ENCODE results near the gene FIGLA. TPM values are rescaled to one million over a fixed set of nuclear protein-coding genes. Genes with fewer than 3 reads are reported as not detected.

The FIGLA gene, protein sequence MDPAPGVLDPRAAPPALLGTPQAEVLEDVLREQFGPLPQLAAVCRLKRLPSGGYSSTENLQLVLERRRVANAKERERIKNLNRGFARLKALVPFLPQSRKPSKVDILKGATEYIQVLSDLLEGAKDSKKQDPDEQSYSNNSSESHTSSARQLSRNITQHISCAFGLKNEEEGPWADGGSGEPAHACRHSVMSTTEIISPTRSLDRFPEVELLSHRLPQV
- total RNA-seq, result not detected in 2 replicates

DNA sequence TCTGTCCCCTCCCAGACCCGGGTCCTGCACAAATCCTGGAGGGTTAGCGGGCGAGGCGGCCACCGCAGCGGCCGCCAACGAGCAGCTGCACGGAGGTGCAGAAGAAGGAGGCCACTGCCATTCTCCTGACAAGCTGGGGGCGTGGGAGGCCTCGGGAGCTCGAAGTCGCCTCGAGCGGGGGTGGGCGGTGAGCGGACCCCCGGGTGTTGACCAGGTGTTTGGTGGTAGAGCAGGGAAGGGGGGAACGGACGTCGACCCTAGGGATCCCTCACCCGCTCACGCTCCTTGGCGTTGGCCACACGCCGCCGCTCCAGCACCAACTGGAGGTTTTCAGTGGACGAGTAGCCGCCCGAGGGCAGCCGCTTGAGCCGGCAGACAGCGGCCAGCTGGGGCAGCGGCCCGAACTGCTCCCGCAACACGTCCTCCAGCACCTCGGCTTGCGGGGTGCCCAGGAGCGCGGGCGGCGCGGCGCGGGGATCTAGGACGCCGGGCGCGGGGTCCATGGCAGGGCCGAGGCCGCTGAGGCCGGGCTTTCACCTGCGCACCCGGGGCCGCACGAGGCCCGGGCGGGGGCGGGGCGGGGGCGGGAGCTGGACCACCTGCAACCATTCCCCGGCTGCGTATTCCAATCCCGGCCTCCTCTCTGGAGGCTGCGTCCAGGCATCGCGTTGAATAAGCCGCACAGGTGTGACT, at the start of gene FIGLA:
Gene FIGLA (minus strand): TSS at position 508 of the 693 bp plus-strand sequence. CDS start 5 bp downstream, at position 503.
- peak within 1 kb of the TSS; percentile 75 for H3K4me3 Mint-ChIP-seq
- peaks cover 11% of the 10 kb centered on the region for H3K4me1 Mint-ChIP-seq (ENCODE audit: low read depth)
- H3K36me3 Mint-ChIP-seq (ENCODE audit: low read depth), result no peaks in the 10 kb centered on the region
- no peaks in the 10 kb centered on the region for H3K9me3 Mint-ChIP-seq
- DNase-seq (ENCODE audit: low spot score), result no peak
- intact Hi-C loops (cut with micrococcal nuclease), result no loop called here
- H3K27me3 Mint-ChIP-seq (ENCODE audit: insufficient read depth), result peaks cover 46% of the 10 kb centered on the region
- H3K27ac Mint-ChIP-seq, result no peak within 1 kb of the TSS

DNA sequence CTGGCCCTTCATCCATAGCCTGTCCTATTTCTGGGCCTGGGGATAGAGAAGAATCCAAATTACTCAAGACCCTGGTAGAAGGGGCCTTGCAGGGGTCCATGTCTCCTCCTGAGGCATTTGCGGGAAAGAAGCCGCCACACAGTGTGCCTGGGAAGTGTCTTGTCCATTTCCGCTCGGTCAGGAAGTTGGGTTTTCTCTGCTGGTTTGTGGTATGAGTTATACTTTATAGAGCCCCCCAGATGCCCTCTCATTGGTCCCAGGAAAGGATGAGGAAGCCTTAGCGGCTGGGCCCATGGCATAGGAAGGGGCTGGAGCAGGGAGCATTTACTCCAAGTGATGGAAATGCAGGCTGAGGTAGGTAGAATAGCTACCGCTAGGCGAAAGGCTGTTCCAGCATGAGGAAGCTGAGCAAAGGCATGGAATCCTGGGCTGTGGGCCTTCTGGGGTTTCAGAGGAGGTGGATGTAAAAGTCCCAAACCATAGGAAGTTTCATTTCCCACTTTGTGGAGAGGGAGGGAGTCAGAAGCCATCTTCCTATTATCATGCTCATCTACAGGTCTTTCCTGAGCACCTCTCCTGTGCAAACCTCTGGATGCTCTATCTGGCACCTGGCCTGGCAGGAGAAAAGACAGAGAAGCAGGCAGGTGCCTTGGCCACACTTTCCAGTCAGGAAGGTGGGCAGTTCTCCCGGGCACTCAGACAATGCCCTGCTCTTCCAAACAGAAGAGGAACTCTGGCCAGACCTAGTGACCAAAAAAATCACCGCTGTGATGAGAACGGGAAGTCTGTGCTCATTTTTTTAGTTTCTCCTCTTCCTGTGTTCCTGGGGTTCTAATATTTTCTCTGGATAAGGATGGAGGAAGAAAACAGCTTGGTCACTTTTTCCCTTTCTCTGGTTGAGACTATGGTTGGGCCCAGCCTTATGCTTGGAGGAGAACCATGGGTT, 47.8 kb upstream of the FIGLA start:
- H3K36me3 Mint-ChIP-seq (ENCODE audit: low read depth), result no peaks in the 10 kb centered on the region
- no peak overlapping the region for H3K27ac Mint-ChIP-seq
- H3K27me3 Mint-ChIP-seq (ENCODE audit: insufficient read depth), result peaks cover 2% of the 10 kb centered on the region
- intact Hi-C loops (cut with micrococcal nuclease), result no loop called here
- DNase-seq (ENCODE audit: low spot score), result no peak
- no peak overlapping the region for H3K4me3 Mint-ChIP-seq
- H3K4me1 Mint-ChIP-seq (ENCODE audit: low read depth), result no peaks in the 10 kb centered on the region
- H3K9me3 Mint-ChIP-seq, result peaks cover 6% of the 10 kb centered on the region

DNA sequence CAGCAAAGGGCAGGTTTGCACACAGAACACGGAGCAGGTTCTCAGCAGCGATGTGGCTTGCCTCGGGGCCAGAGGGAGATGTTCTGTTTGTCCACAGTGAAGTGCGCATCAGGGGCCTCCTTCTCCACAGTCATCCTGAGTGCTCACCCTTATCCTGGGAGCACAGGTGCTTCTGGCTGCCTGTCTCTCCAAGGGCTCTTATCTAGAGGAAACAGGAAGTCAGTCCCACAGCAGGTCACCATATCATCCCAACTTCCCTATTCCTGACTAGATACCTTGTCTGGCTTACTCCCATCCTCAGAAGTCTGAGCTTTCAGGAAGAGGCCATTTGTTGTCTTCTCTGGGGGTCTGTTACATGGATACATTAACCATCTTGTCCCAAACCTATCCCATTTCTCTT, 45.2 kb upstream of the FIGLA start, which contains the start of gene CD207:
Gene CD207 (minus strand): TSS at position 174 of the 400 bp plus-strand sequence. CDS start 40 bp downstream, at position 134.
- Mint-ChIP-seq H3K27me3 (ENCODE audit: insufficient read depth) (no peaks in the 10 kb centered on the region), H3K27ac (no peak within 1 kb of the TSS), H3K36me3 (ENCODE audit: low read depth) (no peaks in the 10 kb centered on the region)

DNA sequence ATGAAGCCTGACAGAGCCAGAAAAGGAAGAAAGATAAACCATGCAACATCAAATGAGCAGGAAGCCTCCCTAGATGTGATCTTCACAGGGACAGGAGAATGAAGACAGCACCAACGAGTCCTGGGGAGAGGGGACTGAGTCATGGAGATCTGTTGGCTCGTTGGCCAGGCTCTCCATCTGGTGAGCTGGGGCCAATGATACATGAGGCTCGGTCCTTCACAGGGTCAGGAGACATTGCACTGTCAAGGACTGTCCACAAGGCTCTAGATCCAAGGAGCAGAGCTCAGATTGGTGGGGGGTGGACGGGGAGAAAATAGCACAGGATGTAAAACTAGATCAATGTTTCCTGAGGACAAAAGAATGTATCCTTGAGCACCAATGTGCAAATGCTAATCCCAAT, 44.4 kb upstream of the FIGLA start:
- Mint-ChIP-seq H3K27me3 (ENCODE audit: insufficient read depth) (no peaks in the 10 kb centered on the region), H3K36me3 (ENCODE audit: low read depth) (no peaks in the 10 kb centered on the region), H3K27ac (no peak overlapping the region), H3K9me3 (no peaks in the 10 kb centered on the region), H3K4me1 (ENCODE audit: low read depth) (no peaks in the 10 kb centered on the region), H3K4me3 (no peak overlapping the region)
- intact Hi-C loops (cut with micrococcal nuclease), result no loop called here
- no peak for DNase-seq (ENCODE audit: low spot score)

More for the DNA sequence above, 45.2 kb upstream of the FIGLA start, which contains the start of gene CD207:
- Mint-ChIP-seq H3K4me1 (ENCODE audit: low read depth) (no peaks in the 10 kb centered on the region), H3K9me3 (no peaks in the 10 kb centered on the region), H3K4me3 (no peak within 1 kb of the TSS)
- intact Hi-C loops (cut with micrococcal nuclease), result no loop called here
- no peak for DNase-seq (ENCODE audit: low spot score)

DNA sequence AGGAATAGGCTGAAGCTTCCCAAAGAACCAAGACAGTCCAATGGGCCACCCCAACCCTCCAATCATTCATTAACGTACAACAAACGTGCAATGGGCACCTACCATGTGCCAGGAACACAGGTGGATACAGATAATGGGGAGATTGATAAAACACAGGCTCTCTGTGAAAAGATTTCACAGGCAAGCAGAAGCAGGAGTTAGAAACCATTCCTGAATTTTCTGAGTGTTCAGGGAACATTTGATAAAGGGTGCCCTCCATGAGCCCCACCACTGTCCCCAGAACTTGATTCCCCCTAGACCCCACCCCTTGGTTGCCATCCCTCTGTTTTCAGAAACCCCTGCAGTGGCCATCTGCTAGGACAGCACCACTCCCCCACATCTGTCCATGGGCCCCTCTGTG, 43.7 kb upstream of the FIGLA start:
- H3K9me3 Mint-ChIP-seq, result no peaks in the 10 kb centered on the region
- no peaks in the 10 kb centered on the region for H3K36me3 Mint-ChIP-seq (ENCODE audit: low read depth)
- H3K27ac Mint-ChIP-seq, result no peak overlapping the region
- H3K27me3 Mint-ChIP-seq (ENCODE audit: insufficient read depth), result no peaks in the 10 kb centered on the region
- intact Hi-C loops (cut with micrococcal nuclease), result no loop called here
- H3K4me1 Mint-ChIP-seq (ENCODE audit: low read depth), result peaks cover under 1% of the 10 kb centered on the region
- no peak overlapping the region for H3K4me3 Mint-ChIP-seq
- DNase-seq (ENCODE audit: low spot score), result no peak

DNA sequence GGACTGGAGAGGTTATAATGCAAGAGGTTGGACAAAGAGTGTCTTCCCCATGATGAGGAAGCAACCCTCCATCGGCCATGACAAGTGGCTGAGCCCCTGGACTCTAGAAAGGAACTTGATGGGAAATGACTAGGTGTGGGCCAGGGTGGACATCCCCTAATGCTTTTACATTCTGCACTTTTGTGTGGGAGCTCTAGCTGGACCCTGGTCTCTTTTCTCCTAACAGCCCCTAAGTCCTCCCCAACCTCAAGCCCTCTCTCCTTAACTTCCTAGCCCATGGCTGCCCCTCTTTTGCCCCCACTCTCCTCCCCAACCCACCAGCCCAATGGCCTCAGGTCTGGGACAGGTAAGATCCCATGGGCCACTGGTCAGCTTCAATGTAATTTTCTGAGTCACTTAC, 42.8 kb upstream of the FIGLA start:
- intact Hi-C loops (cut with micrococcal nuclease), result no loop called here
- Mint-ChIP-seq H3K27me3 (ENCODE audit: insufficient read depth) (no peaks in the 10 kb centered on the region), H3K27ac (no peak overlapping the region), H3K9me3 (no peaks in the 10 kb centered on the region), H3K36me3 (ENCODE audit: low read depth) (no peaks in the 10 kb centered on the region), H3K4me1 (ENCODE audit: low read depth) (peaks cover 5% of the 10 kb centered on the region), H3K4me3 (no peak overlapping the region)
- DNase-seq (ENCODE audit: low spot score), result no peak

DNA sequence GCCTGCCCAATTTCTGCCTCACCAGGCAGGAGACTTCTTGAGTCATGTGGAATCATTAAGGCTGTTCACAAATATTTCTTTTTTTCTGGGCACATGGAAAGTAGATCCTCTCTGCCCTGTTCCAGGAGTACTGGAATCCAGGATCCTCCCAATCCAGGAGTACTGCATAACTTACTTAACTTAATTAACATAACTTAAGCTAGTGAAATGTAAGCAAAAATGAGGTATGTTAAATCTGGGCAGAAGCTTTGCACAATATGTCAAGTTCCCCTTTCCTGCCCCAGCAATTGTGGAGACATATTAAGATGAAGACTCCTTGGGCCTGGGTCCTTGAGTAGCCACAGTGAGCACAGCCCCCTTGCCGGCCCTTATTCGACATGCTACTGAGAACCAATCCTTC, 41.9 kb upstream of the FIGLA start:
- no peak for DNase-seq (ENCODE audit: low spot score)
- Mint-ChIP-seq H3K9me3 (no peaks in the 10 kb centered on the region), H3K27ac (no peak overlapping the region), H3K27me3 (ENCODE audit: insufficient read depth) (no peaks in the 10 kb centered on the region), H3K36me3 (ENCODE audit: low read depth) (no peaks in the 10 kb centered on the region), H3K4me3 (no peak overlapping the region), H3K4me1 (ENCODE audit: low read depth) (peaks cover 9% of the 10 kb centered on the region)
- intact Hi-C loops (cut with micrococcal nuclease), result no loop called here

DNA sequence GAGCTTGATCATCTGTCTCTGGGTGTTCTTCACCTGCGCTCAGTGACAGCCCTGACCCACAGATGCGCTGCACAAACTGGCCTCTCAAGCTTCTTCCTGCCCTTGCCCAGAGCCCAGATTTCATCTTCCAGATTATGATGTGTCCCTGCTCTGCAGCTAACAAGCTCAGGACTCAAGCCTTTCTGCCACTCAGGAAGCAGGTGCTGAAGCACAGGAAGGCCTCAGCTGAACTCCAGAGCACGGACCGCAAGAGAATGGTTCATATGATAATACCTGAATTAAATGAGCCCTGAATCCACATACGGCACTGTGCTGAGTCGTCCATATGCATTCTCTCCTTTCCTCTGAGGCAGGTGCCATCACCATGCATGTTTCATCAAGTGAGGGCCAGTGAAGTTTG, 41.4 kb upstream of the FIGLA start:
- DNase-seq (ENCODE audit: low spot score), result no peak
- no peaks in the 10 kb centered on the region for H3K9me3 Mint-ChIP-seq
- H3K36me3 Mint-ChIP-seq (ENCODE audit: low read depth), result no peaks in the 10 kb centered on the region
- peaks cover 15% of the 10 kb centered on the region for H3K4me1 Mint-ChIP-seq (ENCODE audit: low read depth)
- intact Hi-C loops (cut with micrococcal nuclease), result no loop called here
- H3K4me3 Mint-ChIP-seq, result no peak overlapping the region
- H3K27ac Mint-ChIP-seq, result no peak overlapping the region
- H3K27me3 Mint-ChIP-seq (ENCODE audit: insufficient read depth), result no peaks in the 10 kb centered on the region

DNA sequence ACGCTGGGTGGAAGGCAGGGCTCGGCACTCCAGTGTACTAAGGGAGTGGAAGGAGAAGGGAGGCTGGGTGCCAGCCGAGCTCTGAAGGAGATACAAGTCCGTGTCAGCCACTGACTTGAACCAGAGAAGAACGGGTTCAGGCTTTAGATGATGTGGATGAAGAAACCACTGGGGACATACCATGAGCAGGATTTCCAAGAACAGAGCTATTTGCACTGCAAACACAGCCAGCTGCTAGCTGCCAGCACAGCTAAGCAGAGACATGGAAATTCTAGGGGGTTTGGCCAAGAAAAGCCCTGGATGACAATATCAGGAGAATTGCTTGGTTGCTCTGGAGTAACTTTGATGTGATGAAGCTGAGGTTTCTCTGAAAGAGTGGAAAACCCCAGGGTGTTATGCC, 39.9 kb upstream of the FIGLA start:
- Mint-ChIP-seq H3K36me3 (ENCODE audit: low read depth) (no peaks in the 10 kb centered on the region), H3K9me3 (no peaks in the 10 kb centered on the region), H3K4me3 (no peak overlapping the region), H3K4me1 (ENCODE audit: low read depth) (peaks cover 21% of the 10 kb centered on the region), H3K27ac (no peak overlapping the region), H3K27me3 (ENCODE audit: insufficient read depth) (no peaks in the 10 kb centered on the region)
- intact Hi-C loops (cut with micrococcal nuclease), result no loop called here
- no peak for DNase-seq (ENCODE audit: low spot score)

DNA sequence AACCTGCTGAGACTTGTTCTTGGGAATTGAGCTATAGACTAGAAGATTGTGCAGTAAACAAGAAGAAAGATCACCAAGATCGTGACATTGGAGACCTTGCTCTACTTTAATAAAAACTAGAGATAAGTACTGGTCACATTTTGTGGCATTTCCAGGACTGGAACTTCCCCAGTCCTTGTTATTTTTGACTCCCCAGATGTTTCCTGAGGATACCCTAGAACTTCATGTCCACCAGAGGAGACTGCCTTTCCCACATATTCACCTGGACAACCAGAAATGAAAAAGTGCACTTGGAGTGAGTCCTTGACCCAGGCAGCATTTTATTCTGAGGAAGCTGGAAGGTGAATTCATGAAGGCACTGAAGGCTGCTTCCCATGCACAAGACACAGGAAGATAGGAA, 39.5 kb upstream of the FIGLA start:
- Mint-ChIP-seq H3K36me3 (ENCODE audit: low read depth) (no peaks in the 10 kb centered on the region), H3K4me1 (ENCODE audit: low read depth) (peaks cover 21% of the 10 kb centered on the region), H3K9me3 (no peaks in the 10 kb centered on the region), H3K27ac (no peak overlapping the region), H3K4me3 (no peak overlapping the region), H3K27me3 (ENCODE audit: insufficient read depth) (no peaks in the 10 kb centered on the region)
- intact Hi-C loops (cut with micrococcal nuclease), result no loop called here
- no peak for DNase-seq (ENCODE audit: low spot score)

DNA sequence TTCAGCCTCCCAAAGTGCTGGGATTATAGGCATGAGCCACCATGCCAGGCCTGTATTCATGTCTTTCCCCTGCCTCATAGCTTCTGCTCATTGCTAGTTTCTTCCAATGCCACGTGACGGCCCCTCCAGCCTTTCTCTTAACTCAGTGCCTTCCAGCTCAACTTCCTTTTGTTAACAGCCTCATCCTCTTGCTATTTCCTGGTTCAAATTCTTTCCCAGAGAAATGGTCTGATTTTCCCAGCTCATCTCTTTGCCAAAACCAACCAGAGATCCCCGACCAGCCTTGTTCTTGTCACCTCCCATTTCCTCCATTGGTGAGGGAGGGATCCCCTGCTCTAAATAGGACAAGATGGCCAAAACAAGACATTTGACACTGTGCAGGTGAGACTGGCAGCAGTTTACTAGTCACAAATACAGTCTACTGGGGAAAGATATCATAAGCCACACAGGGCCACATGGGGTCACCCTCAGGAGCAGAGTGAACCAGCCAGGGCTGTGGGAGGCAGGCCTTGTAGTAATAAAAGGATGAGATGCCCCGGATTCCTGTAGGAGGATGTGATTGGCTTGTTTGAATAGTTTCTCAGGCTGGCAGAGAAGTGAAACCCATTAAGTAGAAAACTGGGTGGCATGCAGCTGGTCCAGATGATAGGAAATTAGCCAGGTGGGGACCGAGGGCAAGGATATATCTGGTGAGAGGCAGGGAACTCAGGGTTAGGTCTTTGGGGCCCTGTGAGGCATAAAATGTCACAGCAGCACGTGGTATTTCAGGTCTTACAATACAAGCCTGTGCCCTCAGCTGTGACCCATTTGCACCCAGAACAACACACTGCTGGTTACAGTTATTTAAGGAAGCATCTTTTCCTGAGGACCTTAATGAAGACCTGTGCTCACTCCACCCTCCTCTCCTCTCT, 38.7 kb upstream of the FIGLA start:
- Mint-ChIP-seq H3K36me3 (ENCODE audit: low read depth) (no peaks in the 10 kb centered on the region), H3K27ac (no peak overlapping the region), H3K4me3 (no peak overlapping the region), H3K9me3 (no peaks in the 10 kb centered on the region), H3K4me1 (ENCODE audit: low read depth) (peaks cover 24% of the 10 kb centered on the region), H3K27me3 (ENCODE audit: insufficient read depth) (no peaks in the 10 kb centered on the region)
- DNase-seq (ENCODE audit: low spot score), result no peak
- intact Hi-C loops (cut with micrococcal nuclease), result no loop called here

DNA sequence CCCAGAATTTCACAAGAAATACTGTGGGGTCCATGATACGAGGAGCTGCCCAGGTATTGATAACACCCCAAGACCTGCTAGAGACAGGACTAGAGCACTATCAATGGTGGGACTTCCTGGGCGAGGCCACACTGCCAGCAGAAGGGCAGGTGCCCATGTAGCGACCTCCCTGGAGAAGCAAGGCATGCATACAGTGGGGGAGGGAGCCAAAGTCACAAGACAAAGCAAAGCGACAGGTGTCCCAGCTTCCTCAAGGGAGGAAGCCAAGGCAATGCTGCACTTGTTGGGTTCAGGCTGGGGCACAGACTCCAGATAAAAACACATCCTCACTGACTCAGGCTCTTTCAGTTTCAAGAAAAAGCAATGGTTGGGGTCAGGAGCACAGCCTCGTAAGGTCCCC, 37.7 kb upstream of the FIGLA start:
- H3K4me3 Mint-ChIP-seq, result no peak overlapping the region
- DNase-seq (ENCODE audit: low spot score), result no peak
- intact Hi-C loops (cut with micrococcal nuclease), result no loop called here
- H3K9me3 Mint-ChIP-seq, result no peaks in the 10 kb centered on the region
- peaks cover 29% of the 10 kb centered on the region for H3K4me1 Mint-ChIP-seq (ENCODE audit: low read depth)
- no peaks in the 10 kb centered on the region for H3K36me3 Mint-ChIP-seq (ENCODE audit: low read depth)
- no peaks in the 10 kb centered on the region for H3K27me3 Mint-ChIP-seq (ENCODE audit: insufficient read depth)
- no peak overlapping the region for H3K27ac Mint-ChIP-seq
